ENCODE results near the gene ACTRT3.

DNA sequence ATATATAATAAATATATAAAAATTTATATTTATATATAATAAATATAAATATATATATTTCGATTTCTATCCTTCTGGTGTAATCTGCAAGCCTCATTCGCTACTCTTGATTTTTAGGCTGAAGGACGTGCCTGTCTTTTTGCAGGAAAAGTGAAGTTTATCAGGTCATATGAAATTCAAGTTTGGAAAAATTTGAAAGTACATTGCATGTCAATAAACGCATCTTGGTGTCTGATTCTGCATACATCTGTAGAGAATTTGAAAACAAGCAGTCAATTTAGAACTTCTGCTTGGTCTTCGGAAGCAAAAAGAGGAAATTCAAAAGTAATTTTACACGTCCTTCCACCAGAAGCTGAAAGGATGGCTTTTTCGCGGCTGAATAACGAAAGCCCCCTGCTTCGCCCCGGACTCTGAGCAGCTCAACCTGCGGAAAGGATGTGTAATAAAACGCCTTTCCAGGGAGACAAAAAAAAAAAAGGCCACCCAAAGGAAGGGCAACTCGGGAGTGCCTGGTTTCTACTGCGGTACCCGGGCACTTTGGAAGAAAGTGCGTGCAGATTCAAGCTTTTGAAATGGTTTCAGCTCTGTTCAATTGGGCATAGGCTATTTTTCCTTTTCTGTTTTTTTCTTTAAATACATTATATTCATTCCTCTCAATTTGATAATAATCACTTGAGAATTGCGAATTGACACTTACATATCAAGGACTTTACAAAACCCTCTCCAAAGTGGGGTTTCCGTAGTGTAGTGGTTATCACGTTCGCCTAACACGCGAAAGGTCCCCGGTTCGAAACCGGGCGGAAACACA, 2.3 kb upstream of the ACTRT3 start:
- TF ChIP-seq, protein P1, sequence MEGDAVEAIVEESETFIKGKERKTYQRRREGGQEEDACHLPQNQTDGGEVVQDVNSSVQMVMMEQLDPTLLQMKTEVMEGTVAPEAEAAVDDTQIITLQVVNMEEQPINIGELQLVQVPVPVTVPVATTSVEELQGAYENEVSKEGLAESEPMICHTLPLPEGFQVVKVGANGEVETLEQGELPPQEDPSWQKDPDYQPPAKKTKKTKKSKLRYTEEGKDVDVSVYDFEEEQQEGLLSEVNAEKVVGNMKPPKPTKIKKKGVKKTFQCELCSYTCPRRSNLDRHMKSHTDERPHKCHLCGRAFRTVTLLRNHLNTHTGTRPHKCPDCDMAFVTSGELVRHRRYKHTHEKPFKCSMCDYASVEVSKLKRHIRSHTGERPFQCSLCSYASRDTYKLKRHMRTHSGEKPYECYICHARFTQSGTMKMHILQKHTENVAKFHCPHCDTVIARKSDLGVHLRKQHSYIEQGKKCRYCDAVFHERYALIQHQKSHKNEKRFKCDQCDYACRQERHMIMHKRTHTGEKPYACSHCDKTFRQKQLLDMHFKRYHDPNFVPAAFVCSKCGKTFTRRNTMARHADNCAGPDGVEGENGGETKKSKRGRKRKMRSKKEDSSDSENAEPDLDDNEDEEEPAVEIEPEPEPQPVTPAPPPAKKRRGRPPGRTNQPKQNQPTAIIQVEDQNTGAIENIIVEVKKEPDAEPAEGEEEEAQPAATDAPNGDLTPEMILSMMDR (IDR thresholded peaks at IDR 0.05) = no peak
- TF ChIP-seq POLR2A (IDR thresholded peaks at IDR 0.05) (no peak), POLR2AphosphoS5 (IDR thresholded peaks at IDR 0.05; ENCODE audit: insufficient read depth in 1 of 2, low read depth in 1 of 2) (peak in 1 of 2 donors; percentile 86)
